GM18873 (cell line): ENCODE measurements around the gene SLC22A23.

Experiments used
- ATAC-seq: cut with Tn5 transposase; IDR thresholded peaks from one replicate; pipeline ENCODE4 v1.9.1; 2021; ENCODE audit warnings: mild to moderate bottlenecking, moderate library complexity, moderate number of reproducible peaks; ENCODE audit not compliant: unreplicated experiment, low FRiP score

The SLC22A23 gene

DNA sequence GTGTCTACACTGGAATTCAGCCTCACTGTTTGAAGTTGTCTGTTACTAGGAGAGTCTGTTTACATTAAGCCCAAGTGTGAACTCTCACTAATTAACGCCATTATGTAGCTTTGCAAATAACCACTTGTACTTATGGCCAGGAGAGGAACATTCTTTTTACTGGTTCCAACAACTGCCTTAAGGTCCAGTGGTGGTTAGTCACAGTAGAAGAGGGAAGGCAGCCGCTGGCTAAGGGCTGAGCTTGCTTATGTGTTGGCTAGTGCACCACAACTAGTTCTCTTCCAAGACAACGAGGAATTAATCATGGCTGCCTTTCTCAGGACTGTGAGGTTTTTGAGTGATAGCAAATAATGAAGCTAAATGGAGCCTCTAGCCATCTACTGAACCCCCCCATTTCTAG is 14.9 kb upstream of the SLC22A23 start:
- no peak for ATAC-seq

DNA sequence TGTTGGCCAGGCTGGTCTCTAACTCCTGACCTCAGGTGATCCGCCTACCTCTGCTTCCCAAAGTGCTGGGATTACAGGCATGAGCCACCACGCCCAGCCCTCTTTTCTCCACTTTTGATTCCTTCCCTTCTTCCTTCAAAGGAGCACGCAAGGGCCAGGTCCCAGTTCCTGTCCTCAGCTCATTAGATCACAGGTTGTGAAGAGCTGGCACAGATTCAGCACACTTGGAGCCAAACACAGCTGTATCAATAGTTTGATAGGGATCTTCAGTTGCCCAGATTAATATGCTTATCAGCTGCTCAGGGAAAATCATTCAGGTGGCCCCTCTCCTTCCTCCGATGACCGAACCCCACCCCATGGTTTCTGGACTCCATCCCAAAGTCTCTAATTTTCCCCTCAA is 14.4 kb upstream of the SLC22A23 start:
- no peak for ATAC-seq

DNA sequence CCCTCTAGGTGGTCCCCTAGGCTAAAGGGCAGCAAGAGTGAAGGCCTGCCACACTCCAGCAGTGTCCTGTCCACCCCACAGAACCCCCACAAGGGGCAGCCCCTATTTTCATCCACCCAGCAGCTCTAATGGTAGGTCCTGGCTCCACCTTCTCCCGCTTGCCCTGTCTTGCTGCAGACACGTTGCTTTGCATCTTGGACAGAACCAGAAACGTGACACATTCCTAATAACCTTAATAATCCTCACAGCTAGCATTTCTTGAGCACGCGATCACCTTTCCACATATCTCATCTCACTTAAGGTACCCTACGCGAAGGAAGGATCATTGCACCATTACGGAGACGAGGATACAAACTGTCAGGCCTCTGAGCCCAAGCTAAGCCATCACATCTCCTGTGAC is 11.7 kb upstream of the SLC22A23 start:
- no peak for ATAC-seq

DNA sequence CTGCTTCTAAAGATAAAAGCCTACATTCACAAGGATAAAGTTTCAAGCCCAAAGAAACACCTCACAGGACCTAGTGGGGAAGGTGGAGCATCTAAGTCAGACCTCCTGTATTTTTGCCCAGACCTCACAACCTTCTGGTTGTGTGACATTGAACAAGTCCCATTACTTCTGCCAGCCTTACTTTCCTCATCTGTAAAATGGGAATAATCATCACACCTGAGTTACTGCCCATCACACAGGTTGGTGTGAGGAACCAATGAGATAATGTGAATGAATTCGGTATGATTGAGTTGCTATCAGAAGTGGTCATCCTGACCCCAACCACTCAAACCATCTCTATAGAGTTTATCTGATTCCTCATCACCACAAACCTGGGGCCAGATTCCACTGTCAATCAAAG is 11.1 kb upstream of the SLC22A23 start:
- ATAC-seq: no peak

DNA sequence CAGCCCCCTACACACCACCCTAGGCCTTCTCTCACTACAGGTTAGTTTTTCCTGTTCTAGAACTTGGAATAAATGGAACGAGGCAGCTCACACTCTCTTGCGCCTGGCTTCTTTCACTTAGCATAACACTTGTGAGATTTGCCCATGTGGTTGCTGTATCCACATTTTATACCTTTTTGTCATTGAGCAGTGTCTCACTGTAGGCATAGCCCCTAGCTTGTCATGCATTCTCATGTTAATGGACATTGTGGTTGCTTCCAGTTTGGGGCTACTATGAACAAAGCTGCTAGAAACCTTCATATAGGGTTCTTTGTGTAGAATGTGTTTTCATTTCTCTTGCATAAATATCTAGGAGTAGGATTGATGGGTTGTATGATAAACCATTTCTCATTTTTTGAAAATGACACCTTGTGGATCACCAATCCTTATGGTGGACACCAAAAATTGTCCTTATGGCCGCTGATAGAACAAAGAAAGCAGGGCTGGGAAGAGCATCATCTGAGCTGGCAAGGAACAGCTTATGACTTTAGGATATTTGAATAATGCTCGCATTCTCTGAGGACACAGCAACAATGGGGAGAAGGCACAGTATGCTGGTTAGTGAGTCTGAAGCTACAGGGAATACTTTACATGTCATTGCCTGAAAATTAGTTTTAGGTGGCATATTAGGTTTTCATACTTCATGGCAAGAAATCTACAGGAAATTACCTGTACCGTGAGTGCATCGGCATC is 9.8 kb upstream of the SLC22A23 start:
- ATAC-seq: no peak

DNA sequence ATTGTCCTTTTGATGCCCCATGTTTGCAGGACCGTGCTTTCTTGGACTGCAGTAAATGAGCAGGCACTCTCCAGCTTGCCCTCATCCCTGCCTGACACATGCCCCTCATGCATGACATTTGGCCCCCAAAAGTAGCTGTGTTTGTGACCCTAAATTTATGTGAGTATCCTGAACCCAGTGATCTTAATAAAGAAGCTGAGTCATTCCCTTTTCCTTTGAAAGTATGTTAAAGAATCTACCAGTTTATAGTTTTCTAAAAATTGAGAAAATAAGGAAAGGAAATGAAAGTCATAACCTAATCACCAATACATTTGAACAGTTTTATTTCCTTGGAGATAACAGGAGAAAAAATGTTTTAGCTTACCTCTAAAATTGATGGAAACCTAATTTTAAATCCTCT is 3.4 kb upstream of the SLC22A23 start:
- ATAC-seq: no peak

DNA sequence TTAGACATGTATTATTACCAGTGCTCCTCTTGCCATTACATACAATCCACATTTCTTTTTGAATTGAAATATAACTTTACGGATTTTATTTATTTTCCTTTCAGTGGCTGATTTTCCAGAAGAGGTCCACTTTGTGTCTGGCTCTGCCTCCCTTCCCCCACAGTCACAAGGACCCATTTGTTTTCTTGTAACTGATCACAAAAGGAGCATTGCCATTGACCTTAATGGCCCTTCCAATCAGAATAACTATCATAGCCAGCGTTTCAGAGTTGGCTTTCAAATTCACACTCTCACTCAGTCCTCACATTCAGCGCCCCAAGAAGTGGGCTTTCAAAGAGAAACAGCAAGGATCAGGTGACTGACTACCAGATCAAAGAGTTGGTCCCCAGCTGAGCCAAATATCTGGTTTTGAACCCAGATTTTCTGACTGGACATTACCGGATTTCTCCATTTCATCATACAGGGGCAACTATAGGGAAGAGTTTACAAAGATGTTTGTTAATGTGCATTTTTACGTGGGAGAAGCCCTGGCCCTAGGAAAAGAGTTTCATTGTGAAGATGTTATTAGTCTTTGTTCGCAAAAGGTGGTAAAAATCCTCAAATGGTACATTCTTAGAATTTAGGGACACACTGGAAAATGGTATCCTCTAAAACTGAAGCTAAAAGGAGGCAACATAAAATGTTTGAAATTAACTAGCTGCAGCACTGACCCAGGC is 2.0 kb upstream of the SLC22A23 start:
- no peak for ATAC-seq

DNA sequence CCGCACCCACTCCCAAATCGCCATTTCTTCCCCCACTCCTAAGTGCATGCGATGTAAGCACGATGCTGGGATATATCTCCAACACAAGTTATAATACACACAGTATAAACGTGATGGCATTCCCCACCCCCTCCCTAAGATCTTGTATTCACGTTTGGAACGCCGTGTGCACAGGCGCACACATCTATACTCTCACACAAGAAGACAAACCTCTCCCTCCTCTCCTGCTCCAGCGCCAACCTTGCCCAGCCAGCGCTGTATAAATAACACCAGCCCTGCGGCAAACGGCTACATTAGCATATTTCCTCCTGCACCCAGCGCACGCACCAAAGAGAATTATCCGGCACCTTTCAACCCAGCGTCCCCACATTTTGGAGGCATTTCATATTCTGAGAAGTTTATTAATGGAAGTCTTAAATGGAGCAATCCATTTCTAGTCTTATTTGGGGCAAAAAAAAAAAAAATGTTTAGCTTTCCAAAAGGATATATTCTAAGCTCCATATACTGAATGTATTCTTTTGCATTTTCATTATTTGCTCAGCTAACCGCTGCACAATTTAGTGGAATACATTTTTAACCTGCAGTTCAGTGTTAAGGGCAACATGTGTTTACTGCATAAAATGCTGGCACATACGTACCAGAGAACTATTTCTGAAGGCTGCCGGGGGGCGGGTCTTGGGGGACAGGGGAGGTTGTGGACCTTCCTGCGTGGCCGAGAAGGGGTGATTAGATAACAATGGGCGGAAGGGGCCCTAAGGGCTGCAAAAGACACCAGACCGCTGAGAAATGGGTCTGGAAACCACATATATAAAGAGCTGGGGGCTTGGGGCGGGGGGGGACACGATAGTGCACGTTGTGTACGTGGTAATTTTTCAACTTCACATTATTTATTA is 1.1 kb upstream of the SLC22A23 start:
- no peak for ATAC-seq

DNA sequence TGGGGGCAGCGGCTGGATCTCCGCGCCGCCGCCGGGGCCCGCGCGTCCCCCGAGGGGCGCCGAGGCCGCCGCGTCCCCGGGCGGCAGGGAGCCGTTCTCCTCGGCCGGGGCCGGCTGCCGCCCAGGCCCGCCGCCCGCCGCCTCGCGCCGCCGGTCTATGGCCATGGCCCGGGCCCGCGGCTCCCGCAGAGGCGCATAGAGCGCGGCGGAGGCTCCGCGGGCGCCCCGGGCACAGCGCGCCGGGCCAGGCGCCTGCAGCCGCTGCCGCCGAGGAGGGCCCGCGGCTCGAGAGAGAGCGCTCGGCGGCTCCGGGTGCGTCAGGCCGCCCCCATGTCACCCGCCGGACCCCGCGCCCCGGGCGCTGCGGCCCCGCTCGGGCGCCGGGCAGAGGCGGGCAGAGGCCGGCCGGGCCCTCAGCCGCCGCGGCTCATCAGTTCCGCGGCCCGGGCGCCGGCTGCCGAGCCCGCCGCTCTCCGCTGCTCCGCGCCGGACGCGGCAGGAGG is 404 bp downstream of the SLC22A23 start:
- no peak for ATAC-seq

DNA sequence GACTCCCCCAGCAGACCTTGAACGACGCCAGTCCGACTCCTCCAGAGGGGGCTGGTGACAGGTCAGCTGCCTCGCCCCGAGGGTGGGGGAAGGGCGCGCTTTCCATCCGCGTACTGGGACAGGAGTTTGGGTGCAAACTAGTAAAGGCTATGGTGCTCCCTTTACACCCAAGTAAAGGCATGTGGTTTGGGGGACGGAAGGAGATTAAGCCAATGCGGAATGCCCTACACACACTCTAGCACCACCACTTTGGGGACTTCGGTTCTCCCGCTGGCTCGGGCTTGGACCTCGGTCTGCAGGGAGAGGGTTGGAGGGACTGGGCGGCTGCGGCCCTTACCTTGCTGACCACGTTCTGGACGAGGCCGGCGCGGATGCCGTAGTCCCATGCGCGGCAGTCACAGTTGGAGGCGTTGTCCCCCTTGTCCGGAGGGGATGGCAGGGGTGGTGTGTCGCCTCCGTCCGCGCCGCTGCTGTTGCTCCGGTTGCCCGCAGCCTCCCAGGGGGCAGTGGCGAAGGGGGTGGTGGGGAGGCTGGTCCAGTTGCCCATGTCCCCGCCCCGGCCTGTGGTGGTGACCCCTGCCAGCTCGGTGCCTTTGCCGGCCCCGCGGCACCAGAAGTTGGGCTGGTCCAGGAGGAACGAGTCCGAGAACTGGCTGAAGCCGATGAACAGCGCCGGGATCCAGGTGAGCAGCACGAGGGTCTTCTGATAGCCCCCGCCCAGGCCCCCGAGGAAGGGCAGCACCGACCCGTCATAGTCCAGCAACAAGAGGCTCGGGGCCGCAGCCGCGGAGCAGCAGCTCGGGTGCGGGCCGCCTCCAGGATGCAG is 1.1 kb downstream of the SLC22A23 start:
- no peak for ATAC-seq

DNA sequence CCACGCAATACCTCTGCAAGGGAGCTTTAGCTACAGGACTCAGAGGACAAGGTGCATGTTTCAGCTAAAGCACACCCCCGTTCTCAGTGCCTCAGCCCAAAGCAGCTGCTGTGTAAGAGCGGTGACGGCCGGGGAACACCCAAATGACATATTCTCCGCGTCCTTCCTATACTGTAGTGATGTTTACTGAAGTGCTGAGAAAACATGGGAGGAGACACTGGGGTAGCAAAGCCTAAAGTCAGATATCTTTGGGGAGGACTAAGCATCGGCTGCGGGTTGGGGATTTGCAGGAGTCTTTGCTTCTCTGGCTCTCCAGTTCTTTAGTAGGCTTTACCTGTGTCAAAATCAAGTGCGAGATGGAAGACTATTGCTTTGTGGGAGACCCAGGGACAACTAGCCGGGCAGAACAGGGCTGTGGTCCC is 1.7 kb downstream of the SLC22A23 start:
- no peak for ATAC-seq

DNA sequence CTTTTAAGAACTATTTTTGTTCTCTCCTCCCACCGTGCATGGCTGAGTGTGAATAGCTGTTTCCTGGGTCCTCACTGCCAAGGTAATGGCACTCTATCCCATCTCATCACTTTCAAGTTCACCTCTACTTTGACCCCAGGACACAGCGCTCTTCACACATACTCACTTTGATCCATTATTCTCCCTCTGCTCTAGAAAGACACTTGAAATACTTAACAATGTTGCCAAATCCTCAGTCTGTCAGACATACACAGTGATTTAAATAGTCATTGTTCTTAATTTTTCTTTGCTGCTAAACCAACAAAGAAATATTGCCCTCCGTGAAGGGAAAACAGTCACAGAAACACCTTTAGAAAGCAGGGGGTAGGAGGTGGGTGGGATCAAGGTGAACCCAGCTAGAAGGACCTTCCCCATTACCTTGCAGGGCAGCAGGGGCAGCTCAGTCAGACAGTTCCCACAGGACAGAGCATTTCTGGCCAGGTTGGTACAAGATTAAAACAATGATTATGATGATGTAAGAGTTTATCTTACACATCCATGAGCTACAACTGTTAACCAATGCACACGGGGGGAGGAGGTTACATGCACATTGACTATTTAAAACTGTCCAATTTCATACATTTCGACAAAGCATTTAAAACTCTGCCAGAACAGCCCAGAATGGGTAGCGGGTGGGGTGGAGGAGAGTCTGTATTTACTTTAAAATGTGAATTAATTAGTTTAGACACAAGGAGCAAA is 2.4 kb downstream of the SLC22A23 start:
- no peak for ATAC-seq

DNA sequence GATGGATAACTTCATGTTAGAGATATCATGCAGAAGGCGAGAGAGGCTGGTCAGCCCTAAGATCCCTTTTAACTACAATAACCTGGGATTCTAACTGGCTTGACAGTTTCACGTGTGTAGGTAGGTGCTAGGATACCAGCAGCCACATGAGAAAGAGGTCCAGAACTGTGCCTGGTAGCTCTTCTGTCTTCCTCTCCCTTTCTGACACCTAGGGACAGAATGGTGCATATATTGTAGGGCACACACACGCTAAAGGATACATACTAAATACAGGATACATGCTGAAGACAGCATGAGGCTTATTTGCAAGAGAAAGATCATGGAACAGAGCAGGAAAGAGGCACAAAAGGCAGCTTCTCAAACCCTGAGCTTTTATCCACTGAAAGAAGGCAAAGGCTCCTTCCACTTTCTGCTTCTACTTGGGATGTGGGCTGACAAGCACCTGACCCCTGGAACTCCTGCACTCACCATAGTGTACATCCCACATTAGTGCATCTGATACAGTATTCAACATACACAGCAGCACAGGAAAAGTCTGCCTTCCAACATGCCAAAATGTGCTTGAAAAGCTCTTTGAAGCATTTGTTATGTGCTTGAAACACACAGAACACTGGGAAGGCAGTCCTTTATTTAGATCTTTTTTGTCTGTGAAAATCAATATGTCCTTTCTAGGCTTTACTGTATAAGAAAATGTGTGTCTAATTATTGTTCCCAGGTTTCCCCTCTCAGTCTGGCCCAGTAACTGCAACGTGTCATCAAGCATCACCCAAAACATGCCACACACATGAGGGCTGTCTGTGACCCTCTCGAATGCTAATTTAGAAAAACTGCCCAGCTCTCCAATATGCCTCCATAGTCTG is 3.2 kb downstream of the SLC22A23 start:
- no peak for ATAC-seq

DNA sequence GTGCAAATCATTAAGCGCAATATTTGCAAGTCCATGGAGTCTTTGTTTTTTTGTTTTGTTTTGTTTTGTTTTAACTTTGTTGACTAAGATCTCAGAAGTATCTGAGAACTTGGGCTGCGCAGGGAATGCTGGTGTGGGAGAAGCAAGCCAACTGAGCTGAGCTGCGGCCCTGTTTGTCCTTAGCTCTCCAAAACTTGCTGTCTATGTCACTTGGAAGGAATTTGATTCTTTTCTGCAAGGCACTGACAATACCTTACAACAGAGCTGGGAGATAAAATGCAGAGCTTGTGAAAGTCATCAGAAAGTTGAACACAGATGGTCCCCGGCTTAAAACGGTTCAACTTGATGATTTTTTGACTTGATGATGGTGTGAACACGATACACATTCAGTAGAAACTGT is 5.4 kb downstream of the SLC22A23 start:
- ATAC-seq: no peak

DNA sequence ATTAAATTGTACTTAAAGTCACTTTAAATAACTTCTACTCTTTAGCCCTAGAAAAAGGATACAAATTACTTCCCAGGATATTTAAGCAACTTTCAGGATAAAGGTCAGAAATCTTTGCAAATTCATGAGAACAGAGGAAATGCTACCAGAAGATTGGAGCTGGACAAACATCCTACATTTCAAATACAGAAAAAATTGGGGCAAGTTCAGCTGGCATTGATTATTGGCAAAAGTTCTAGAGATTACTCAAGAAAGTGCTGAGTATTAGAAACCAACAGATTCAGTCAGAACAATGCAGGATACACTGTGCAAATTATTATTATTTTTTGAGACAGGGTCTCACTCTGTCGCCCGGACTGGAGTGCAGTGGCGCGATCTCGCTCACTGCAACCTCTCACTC is 6.0 kb downstream of the SLC22A23 start:
- ATAC-seq: no peak

DNA sequence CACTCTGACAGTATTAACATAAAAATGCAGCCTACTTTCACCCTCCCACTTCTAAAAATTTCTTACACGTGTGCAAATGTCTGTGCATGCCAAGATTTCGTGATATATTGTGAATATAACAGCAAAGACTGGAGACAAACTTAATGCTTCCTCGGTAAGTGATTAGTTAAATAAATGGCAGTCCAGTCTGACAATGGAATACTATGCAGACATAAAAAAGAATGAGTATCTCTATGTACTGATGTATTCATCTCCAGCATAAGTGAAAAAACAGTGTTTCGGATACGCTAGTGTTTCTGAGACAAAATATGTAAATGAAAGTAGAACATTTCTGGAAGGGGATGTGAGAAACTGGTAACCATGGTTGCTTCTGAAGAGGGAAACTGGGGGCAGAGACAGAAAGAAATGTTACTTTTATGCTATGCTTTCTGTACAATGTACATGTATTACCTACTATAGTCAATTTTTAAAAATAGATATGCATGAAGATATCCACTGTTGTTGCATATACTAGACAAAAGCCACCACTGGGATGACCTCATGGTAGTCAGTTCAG is 7.0 kb downstream of the SLC22A23 start:
- ATAC-seq: no peak

DNA sequence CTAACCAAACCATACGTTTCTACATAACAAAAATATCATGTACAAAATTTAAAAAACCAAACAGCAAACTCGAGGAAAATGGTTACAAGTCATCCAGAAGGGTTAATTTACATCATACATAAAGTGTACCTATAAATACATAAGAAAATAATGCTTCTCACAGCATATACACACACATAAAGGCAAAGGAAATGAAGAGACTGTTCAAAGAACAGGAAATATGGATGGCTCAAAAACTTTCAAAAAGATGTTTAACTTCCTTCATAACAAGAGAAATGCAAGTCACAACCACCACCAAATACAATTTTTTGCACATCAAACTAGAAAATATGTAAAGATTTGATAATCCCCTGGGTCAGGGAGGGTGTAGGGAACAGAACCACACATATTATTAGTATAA is 7.5 kb downstream of the SLC22A23 start:
- ATAC-seq: no peak

DNA sequence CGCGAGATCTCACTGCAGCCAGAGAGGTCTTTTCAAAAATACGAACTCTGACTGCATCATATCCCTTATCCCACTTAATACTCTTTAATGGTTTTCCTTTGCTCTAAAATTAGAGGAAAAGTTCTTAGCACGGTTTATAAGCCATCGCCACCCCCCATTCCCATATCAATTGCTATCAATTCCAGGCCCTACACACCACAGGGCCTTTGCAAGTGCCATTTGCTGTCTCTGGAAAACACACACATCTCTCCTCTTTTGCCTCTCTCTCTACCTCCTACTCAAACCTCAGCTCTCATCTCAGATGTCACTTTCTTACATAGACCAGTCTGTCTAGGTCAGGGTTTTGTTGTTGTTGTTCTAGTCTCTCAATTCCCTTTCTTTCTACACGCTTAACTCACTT is 9.8 kb downstream of the SLC22A23 start:
- ATAC-seq: no peak
